Right lobe of liver (tissue), 4 donors: ENCODE results near the gene BTBD2.

Source experiments
- POLR2A ChIP-seq: fragments of 450-650 bp; IDR thresholded peaks from one replicate; pipeline ENCODE4 v1.6.1; 2017; ENCODE audit warnings: antibody characterized with exemption, mild to moderate bottlenecking
- TF ChIP-seq, protein P1 (sequence below), 4 donors: fragments of 200-600 bp in 3 of 4; fragments of 450-650 bp in 1 of 4; IDR thresholded peaks; one replicate each; pipeline versions ENCODE4 v1.5.1 to v1.8.0; 2016 to 2022; ENCODE audit warnings: antibody characterized with exemption in 4 of 4, mild to moderate bottlenecking in 2 of 4
- donor health status: DM: no; HTN: no; CAD: no.
- donor health status: DM: no; HTN: no; CAD: no.
- donor health status: DM: no; HTN: yes; CAD: no.

DNA sequence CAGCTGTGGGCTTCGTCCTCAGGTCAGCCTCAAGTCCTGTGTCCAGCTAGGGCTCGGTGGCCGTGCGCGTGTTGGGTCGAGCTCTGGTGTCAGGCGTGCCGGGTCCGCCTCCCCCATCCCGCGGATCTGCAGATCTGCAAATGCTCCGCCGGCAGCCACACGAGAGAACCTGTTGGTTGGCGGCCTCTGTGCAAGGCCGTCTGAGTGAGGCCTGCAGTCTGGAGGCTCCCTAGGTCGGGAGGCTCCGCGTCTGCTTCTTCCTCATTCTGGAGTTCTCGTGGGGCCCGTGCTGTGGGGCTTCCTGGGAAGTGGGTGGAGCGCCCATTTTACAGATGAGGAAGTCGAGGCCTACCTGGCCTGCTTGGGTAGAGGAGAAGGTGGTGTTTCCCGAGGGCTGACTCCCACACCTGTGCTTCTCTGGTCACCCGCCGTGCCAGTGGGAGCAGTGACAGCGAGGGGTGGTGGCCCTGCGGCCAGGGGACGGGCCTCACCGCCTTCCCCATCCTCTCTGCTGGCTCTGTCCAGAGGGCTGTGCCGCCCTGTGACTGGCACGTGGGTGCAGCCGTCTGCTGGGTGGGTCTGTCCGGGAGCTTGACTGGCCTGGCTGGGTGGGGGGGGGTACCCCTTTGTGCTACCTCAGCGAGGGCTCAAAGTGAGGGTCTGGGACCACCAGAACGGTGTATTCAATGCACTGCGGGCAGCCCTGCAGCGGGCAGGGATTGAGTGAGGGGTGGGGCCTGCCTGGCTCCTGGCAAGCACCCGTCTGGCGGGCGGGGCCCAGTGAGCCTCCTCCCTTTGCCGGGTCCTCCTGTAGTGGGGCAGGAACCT is 71.2 kb downstream of the BTBD2 start:
- TF ChIP-seq, protein P1, sequence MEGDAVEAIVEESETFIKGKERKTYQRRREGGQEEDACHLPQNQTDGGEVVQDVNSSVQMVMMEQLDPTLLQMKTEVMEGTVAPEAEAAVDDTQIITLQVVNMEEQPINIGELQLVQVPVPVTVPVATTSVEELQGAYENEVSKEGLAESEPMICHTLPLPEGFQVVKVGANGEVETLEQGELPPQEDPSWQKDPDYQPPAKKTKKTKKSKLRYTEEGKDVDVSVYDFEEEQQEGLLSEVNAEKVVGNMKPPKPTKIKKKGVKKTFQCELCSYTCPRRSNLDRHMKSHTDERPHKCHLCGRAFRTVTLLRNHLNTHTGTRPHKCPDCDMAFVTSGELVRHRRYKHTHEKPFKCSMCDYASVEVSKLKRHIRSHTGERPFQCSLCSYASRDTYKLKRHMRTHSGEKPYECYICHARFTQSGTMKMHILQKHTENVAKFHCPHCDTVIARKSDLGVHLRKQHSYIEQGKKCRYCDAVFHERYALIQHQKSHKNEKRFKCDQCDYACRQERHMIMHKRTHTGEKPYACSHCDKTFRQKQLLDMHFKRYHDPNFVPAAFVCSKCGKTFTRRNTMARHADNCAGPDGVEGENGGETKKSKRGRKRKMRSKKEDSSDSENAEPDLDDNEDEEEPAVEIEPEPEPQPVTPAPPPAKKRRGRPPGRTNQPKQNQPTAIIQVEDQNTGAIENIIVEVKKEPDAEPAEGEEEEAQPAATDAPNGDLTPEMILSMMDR (IDR thresholded peaks at IDR 0.05): no peak
- no peak for TF ChIP-seq POLR2A
